MG63 (cell line): ENCODE measurements around the gene DLK1. TPM values are rescaled to one million over a fixed set of nuclear protein-coding genes. Genes with fewer than 3 reads are reported as not detected.
A peak's percentile ranks its signal among the peaks of the same experiment; 100 is the strongest.

Source experiments
- DNase-seq: peaks from one replicate; pipeline ENCODE4 v3.0.0-alpha.2; 2020
- H3K27me3 ChIP-seq: fragments of 250-450 bp; sonication (Bioruptor Pico); 2 replicates; pipeline ENCODE4 v1.5.1; 2020; ENCODE audit warnings: mild to moderate bottlenecking, moderate library complexity
- H3K36me3 ChIP-seq: fragments of 250-450 bp; sonication (Bioruptor Pico); 2 replicates; pipeline ENCODE4 v1.5.1; 2020; ENCODE audit warnings: mild to moderate bottlenecking, moderate library complexity
- H3K4me3 ChIP-seq: fragments of 250-450 bp; sonication (Bioruptor Pico); 2 replicates; pipeline ENCODE4 v1.5.1; 2020; ENCODE audit warnings: mild to moderate bottlenecking, moderate library complexity
- H3K9me3 ChIP-seq: fragments of 250-450 bp; sonication (Bioruptor Pico); 2 replicates; pipeline ENCODE4 v1.5.1; 2020; ENCODE audit warnings: mild to moderate bottlenecking, moderate library complexity
- total RNA-seq: library from RNA; depleted of rRNA; stranded (reverse); fragments of >200 nt; shearing (Covaris generic); gene quantifications from 2 replicates; pipeline ENCODE4 v1.2.3, GENCODE V29; 2014; ENCODE audit warnings: low replicate concordance

The DLK1 gene
- total RNA-seq, 1 experiment from 2014 or later = not detected

DNA sequence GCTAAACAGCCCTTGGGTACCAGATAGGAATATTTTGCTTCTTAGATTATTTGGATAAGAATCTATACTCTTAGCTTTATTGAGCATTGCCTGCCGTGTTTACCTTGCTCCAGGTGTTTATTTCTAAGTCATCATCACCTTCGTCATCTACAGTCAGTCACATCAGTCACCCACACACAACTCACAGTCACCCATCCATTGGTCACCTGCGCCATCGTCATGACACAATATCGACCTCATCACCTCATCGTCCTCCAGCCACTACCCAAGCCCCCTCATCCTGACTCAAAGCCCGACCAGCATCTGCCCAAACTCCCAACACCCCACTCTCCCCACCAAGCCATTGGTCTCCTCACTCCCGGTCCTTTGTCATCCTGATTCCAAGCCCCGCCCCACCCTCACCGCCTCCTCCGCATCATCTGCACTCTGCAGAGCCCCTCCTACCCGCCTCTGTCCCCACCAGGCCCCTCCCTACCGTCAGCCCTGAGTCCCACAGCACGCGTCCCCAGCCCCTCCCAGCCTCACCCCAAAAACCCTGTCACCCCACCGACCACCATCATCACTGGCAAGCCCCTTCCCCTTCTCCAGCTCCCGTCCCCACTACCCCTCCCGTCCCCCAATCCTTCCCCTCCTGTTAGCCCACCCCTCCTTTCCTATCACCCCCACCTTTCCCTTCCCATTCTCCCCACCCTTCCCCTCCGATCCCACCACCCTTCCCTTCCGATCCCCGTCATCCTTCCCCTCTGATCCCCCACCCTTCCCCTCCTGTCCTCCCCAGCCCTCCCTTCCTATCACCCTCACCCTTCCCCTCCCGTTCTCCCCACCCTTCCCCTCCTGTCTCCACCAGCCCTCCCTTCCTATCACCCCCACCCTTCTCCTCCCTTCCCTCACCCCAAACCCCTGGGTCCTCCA is 9.8 kb downstream of the DLK1 start:
- H3K9me3 ChIP-seq = no peaks in the 10 kb centered on the region
- H3K27me3 ChIP-seq = no peaks in the 10 kb centered on the region
- H3K36me3 ChIP-seq = no peaks in the 10 kb centered on the region
- H3K4me3 ChIP-seq = no peak overlapping the region
- DNase-seq = no peak

DNA sequence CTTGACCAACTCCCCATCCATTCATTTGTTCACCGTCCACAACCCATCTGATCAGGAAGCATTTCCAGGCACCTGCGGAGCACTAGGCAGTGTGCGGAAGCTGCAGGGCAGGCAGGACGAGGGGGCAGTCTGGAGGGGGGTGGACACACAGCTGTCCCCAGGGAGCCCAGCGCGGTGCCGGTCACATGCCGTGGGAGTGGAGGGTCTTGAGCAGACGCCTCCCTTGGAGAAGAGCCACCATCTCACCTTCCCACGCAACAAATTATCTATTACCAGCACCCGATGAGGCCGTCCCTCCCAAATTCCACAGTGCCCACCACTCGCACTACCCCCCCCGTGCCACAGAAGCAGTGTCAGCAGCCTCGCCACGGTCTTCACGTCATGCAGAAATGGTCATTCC is 10.8 kb downstream of the DLK1 start:
- Histone ChIP-seq H3K27me3 (no peaks in the 10 kb centered on the region), H3K36me3 (no peaks in the 10 kb centered on the region), H3K9me3 (no peaks in the 10 kb centered on the region), H3K4me3 (no peak overlapping the region)
- no peak for DNase-seq

DNA sequence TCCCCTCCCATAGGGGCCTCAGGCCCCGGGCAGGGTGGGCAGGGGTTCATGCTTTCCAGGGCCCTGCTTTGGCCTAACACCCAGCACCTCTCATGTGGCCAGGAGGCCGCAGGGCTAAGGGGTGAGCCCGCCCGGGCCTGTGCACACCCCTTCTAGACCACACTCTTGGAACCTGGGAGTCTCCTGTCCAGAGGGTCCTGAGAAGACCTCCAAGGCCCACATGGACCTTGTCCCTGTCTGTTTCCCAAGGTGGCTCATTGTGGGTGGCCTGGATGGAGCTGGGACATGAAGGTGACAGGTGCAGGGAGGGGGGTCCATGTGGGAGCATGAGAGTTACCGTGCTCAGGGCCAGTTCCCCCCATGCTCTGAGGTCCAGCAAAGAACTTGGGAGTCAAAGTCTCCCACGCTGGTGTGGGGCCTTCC is 11.6 kb downstream of the DLK1 start:
- H3K9me3 ChIP-seq = no peaks in the 10 kb centered on the region
- DNase-seq = no peak
- no peak overlapping the region for H3K4me3 ChIP-seq
- H3K27me3 ChIP-seq = no peaks in the 10 kb centered on the region
- H3K36me3 ChIP-seq = no peaks in the 10 kb centered on the region

DNA sequence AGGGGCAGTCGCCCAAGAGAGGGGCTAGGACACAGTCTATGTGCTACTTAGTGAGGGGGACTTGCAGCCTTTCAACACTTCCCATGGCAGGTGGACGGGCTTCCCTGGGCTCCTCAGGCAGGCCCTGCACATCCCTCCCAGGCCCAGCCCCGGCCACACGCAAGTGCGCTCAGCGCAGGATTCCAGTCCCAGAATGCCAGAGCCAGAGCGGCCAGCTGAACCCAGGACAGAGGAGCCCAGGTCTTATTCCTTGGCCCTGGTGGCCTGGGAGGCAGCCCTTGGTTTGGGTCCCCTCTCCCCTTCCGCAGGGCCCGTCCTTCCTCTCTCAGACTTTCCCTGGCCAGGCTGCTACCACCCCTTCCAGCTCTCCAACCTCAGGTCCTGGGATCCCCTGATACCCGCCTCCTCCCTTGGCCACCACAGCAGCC is 12.0 kb downstream of the DLK1 start:
- no peak for DNase-seq

DNA sequence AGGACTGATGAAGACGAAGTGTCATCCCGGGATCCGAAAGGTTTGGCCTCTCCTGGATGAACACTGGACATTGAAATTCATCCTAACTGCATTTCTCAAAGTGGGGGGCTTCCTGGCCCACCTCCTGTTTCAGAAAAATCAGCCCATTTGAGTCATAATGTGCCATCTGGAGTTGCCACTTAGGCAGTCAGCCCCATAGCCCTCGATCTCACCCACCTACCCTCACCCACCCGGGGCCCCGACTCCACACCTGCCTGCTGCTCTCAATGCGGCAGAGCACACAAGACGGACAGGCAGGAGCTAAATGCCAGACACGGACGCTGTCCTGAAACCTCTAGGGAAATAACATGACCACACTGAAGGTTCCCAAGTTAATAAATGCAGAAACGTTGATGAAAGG is 12.6 kb downstream of the DLK1 start:
- Histone ChIP-seq H3K4me3 (no peak overlapping the region), H3K9me3 (no peaks in the 10 kb centered on the region), H3K36me3 (no peaks in the 10 kb centered on the region), H3K27me3 (no peaks in the 10 kb centered on the region)
- no peak for DNase-seq

More for the DNA sequence above, 12.0 kb downstream of the DLK1 start:
- no peaks in the 10 kb centered on the region for H3K9me3 ChIP-seq
- no peaks in the 10 kb centered on the region for H3K36me3 ChIP-seq
- H3K4me3 ChIP-seq = no peak overlapping the region
- no peaks in the 10 kb centered on the region for H3K27me3 ChIP-seq

DNA sequence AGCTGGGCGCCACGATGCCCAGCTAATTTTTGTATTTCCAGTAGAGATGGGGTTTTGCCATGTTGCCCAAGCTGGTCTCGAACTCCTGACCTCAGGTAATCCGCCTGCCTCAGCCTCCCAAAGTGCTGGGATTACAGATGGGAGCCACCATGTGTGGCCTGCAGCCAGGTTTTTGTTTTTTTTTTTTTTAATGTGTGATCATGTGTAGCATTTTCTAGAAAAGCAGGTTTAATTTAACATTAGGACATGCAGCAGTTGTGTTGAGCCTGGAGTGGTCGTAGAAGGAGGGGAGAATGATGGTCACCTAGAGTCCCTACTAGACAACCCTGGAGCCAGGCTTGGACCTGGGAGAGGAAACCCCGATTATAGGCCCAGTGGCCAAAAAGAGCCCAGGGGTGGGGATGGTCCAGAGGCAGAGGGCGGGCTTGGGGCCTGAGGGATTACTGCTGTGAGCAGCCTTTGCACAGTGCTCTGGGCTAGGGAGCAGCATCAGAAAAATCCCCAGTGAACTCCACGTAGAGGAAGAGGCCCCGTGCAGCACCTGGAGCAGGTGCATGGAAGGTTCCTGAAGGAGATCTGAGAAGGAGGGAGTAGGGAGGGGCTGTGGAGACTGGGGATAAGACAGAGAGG is 13.6 kb downstream of the DLK1 start:
- no peaks in the 10 kb centered on the region for H3K36me3 ChIP-seq
- no peak for DNase-seq
- H3K27me3 ChIP-seq = no peaks in the 10 kb centered on the region
- H3K4me3 ChIP-seq = no peak overlapping the region
- no peaks in the 10 kb centered on the region for H3K9me3 ChIP-seq

DNA sequence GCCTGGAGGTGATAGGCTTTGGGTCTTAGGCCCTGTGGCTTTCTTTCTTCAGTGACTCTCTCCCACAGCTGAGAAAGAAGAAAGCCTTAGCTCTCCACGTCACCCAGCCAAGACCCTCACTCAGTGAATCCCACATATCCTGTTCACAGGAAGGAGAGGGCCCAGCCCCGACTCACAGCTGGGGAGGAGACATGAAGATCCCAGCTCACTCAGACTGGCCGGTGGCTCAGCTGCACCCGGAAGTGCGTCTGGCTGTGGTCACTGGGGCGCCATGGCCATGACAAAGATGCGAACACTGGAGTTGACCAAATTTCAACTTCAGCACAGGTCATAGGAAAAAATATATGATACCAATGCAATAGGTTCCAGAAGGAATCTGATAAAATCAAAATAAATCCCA is 14.2 kb downstream of the DLK1 start:
- no peaks in the 10 kb centered on the region for H3K36me3 ChIP-seq
- no peak overlapping the region for H3K4me3 ChIP-seq
- no peak for DNase-seq
- no peaks in the 10 kb centered on the region for H3K27me3 ChIP-seq
- no peaks in the 10 kb centered on the region for H3K9me3 ChIP-seq

DNA sequence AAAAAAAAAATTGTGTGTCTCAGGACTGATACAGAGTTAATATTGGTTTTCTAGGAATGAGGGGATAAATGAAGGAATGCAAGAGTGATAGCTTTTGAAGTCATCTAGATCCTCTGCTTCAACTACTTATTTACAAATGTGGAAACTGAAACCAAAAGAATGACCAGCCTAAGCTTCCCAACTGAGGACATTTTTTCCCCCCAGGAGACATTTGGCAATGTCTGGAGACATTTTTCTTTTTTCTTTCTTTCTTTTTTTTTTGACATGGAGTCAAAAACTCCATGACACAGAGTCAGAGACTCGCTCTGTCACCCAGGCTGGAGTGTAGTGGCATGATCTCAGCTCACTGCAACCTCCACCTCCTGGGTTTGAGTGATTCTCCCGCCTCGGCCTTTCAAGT is 15.3 kb downstream of the DLK1 start:
- Histone ChIP-seq H3K9me3 (no peaks in the 10 kb centered on the region), H3K4me3 (no peak overlapping the region), H3K27me3 (no peaks in the 10 kb centered on the region), H3K36me3 (no peaks in the 10 kb centered on the region)
- no peak for DNase-seq

DNA sequence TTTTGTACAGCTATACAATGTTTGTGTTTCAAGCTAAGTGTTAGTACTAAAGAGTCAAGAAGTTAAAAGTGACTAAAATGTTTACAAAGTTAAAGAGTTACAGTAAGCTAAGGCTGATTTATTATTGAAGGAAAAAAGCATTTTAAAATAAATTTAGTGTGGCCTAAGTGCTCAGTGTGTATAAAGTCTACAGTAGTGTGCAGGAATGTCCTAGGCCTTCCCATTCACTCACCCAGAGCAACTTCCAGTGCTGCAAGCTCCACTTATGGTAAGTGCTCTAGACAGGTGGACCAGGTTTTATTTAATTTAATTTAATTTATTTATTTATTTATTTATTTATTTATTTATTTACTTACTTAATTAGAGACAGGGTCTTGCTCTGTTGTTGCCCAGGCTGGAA is 19.6 kb downstream of the DLK1 start:
- Histone ChIP-seq H3K9me3 (no peaks in the 10 kb centered on the region), H3K4me3 (no peak overlapping the region), H3K27me3 (no peaks in the 10 kb centered on the region), H3K36me3 (no peaks in the 10 kb centered on the region)
- DNase-seq = no peak

DNA sequence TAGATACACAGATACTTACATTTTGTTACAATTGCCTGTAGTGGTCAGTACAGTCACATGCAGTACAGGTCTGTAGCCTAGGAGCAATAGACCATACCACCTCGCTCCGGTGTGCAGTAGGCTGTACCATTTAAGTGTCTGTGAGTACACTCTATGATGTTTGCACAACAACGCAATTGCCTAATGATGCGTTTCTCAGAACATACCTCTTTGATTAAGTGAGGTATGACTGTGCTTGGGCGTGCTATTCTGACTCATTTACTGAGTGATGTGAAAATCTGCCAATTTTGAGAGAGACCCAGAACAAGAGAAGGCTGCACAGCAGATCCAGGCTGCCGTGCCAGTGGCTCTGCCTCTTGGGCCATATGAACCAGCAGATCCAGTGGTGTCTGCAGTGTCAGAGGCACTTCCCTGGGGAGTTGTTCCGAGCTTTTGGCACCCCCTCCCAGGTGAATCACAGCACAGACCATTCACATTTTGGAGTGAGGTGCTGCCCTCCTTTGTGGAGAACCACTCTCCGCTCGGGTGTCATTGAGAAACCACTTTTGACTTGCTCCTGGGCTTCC is 20.4 kb downstream of the DLK1 start:
- Histone ChIP-seq H3K9me3 (no peaks in the 10 kb centered on the region), H3K4me3 (no peak overlapping the region), H3K27me3 (no peaks in the 10 kb centered on the region), H3K36me3 (no peaks in the 10 kb centered on the region)
- DNase-seq = peak; percentile 87

DNA sequence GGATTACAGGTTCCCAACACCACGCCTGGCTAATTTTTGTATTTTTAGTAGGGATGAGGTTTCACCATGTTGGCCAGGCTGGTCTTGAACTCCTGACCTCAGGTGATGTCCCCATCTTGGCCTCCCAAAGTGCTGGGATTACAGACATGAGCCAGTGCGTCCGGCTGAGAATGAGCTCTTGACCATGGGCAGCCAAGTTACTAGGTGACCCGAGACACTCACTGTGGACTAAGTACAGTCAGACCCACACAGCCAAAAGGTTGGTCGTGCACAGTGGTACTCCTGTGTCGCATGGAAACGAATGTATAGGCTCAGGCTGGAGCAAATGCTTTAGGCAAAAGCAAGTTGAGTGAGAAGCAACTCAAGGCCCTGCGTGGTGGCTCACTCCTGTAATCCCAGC is 21.0 kb downstream of the DLK1 start:
- Histone ChIP-seq H3K9me3 (no peaks in the 10 kb centered on the region), H3K36me3 (no peaks in the 10 kb centered on the region), H3K27me3 (no peaks in the 10 kb centered on the region), H3K4me3 (no peak overlapping the region)
- no peak for DNase-seq

DNA sequence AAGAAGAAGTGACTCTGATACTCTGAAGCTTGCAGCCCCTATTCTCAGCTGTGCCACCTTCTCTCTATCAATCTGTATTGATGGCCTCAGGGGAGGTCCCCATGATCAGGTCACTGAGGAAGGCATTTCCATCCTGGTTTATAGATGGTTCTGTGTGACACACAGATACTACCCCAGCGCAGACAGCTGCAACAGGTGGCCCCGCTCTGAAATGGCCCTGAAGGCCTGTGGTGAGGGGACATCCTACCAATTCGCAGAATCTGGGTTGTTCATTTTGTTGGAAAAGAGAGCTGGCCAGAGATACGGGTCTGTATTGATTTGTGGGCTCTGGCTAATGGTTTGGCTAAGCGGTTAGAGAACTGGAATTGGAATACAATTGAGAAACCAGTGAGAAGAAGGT is 21.7 kb downstream of the DLK1 start:
- Histone ChIP-seq H3K4me3 (no peak overlapping the region), H3K36me3 (no peaks in the 10 kb centered on the region), H3K9me3 (no peaks in the 10 kb centered on the region), H3K27me3 (no peaks in the 10 kb centered on the region)
- no peak for DNase-seq

DNA sequence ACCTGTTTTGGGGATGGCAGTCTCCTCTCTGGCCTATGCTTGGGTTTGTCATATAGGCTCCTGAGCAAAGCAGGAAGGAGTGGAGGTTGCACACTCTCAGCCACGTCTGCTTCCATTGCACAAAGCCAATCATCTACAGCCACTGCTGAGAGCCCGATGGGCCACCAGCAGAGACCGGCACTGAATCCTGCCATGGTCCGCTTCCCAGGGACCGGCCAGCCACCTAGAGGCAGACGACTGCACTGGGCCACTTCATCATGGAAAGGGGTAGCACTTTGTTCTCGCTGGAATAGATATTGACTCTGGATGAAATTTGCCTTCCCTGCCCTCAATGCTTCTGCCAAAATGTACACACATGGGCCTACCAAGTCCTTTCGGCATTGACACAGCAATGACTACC is 22.3 kb downstream of the DLK1 start:
- Histone ChIP-seq H3K27me3 (no peaks in the 10 kb centered on the region), H3K9me3 (no peaks in the 10 kb centered on the region), H3K36me3 (no peaks in the 10 kb centered on the region), H3K4me3 (no peak overlapping the region)
- no peak for DNase-seq

DNA sequence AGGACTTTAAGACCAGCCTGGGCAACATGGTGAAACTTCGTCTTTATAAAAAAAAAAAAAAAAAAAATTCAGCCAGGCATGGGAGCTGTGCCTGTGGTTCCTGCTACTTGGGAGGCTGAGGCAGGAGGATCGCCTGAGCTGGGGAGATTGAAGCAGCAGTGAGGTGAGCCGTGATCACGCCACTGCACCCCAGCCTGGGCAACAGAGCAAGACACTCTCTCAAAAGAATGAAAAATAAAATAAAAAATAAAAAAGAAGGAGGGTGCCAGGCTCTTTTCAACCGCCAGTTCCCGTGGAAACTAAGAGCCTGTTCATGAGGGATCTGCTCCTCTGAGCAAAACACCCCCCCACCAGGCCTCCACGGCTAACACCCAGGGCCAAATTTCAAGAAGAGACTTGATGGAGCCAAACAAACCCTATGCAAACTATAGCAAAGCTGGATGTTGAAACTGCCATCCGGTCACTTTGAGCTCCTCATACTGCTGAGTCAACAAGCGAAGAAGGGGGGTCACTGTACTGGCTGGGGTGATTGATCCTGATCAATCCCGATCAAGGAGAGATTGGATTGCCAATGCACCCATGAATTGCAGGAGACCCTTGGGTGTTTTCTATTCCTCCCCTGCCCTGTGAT is 23.4 kb downstream of the DLK1 start:
- Histone ChIP-seq H3K4me3 (no peak overlapping the region), H3K27me3 (no peaks in the 10 kb centered on the region), H3K36me3 (no peaks in the 10 kb centered on the region), H3K9me3 (no peaks in the 10 kb centered on the region)
- no peak for DNase-seq

DNA sequence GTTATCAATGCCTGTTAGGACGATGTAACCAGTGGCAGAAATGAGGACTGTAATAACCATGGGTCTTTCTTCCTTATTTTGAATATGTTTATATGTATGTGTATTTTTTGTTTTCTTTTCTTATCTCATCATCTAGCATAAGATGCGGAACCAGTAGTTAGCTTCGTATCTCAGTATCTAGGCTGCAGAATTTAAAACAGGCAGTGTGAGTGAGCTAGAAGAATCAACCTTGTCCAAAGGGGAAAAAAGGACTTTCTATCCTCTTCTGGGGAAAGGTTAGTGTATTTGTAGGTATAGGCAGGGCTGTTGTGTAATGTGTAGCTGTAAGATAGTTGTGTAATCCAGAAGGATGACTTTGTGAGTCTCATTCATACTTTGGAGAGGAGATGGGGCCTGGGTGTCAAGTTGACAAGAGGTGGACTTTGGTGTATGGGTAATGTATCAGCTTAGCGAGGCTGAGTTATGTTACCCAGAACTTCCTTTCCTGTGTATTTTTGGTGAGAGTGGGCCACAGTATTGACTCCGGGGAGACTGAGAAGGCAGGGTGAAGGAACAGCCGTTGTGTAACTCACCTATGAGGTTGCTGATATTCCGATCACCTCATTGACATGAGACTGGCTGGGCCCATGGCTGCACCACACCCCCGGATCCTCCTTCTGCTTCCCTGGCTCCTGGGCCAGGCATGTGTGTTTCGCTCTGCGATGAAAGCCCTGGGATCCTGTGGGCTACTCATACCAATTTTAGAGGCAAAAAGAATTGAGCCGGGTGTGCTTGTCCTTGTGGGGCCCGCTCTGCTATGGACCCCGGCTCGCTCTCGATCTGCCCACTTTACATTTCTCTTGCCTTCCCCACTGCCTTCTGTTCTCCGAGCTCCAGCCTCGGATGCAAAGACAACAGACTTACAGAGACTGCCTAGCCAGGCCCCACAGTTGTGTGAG is 24.3 kb downstream of the DLK1 start:
- no peak overlapping the region for H3K4me3 ChIP-seq
- no peak for DNase-seq
- no peaks in the 10 kb centered on the region for H3K36me3 ChIP-seq
- no peaks in the 10 kb centered on the region for H3K9me3 ChIP-seq
- H3K27me3 ChIP-seq = no peaks in the 10 kb centered on the region

DNA sequence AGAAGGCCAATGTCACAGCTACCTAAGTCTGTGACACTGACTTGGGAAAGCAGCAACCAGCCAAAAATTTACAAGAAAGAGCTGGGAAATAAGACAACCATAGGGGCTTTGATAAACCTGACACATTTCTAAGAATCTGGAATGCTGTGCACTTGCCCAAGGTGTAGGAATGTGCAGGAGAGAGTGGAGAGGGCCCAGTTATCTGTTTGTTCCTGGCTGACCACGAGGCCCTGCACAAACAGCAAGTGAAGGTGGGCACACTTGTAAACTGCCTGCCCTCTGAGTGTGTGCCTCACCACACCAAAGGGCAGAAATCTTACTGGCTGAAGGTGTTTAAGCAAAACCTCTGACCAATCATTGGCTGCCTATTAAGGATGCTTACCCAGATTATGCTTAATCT is 27.3 kb downstream of the DLK1 start:
- H3K9me3 ChIP-seq = no peaks in the 10 kb centered on the region
- no peaks in the 10 kb centered on the region for H3K27me3 ChIP-seq
- no peak overlapping the region for H3K4me3 ChIP-seq
- DNase-seq = no peak
- no peaks in the 10 kb centered on the region for H3K36me3 ChIP-seq
